Hepatic stellate cell (primary cell): ENCODE results near the gene OR9I1.

Source experiments
- DNase-seq: peaks from one replicate; pipeline ENCODE4 v3.0.0; 2011; ENCODE audit warnings: low spot score

Gene OR9I1, protein sequence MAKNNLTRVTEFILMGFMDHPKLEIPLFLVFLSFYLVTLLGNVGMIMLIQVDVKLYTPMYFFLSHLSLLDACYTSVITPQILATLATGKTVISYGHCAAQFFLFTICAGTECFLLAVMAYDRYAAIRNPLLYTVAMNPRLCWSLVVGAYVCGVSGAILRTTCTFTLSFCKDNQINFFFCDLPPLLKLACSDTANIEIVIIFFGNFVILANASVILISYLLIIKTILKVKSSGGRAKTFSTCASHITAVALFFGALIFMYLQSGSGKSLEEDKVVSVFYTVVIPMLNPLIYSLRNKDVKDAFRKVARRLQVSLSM

DNA sequence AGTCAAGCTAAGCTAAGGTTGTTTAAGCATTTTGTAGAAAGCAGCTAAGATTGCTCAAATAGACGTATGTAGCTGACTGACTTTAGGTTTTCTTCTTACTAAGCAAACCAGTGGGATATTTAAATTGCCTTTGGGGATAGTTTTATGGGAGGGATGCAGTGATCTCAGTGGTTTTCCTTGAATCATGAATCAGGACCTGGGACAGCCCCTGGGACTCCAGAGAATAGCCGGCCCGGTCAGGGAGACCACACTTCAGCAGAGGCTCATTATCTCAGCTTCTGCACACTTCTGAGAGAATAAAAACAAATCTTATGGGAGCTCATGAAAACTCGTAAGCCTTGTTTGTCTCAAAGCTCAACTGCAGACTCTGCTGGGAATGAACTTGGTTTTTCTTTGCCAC, at the start of gene OR9I1:
OR9I1 (minus strand) TSS at position 62 of the 400 bp plus-strand sequence. CDS start 6,086 bp downstream, outside the sequence.
- DNase-seq, result no peak

DNA sequence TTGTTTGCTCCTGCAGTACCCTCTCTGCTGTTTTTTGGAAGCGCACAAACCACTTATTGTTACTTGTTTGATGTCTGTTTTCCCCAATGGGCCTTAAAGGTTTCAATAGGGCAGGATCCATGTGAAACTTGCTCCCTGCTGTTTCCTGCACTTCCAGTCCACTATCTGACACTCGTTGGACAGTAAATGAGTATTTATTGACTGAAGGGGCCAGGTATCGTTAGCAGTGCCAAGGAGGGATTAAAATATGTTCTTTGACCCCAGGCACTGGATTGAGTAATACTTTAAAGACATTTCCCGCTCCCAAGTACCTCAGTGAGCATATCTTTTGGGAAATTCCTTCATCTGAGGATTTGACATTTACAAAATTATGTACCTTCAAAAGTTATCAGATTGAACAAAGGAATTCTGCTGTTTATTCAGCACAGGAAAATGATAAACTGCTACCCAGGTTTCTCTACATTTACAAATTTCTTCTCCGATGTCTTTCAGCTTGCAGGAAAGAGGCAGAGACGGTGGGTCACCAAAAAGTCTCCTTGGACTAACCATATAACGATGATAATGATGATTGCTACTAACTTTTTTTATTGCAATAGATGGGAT, 40.3 kb upstream of the OR9I1 start:
- DNase-seq, result no peak

DNA sequence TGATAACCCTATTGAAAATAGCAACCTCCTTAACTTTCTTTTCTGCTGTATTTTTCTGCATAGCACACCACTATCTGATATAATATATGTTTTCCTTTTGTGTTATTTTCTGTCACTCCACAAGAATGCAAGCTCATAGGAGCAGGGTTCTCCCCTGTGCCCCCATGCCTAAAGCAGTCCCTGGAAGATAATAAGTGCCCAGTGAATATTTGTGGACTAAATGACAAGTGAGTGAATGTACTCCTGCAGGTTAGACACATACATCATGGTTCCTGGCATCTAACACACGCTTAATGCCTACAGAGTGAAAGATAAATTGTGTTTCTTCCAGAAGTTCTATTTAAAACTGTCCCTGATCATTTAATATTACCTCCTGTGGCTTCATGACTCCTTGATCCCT, 39.7 kb upstream of the OR9I1 start:
- no peak for DNase-seq

DNA sequence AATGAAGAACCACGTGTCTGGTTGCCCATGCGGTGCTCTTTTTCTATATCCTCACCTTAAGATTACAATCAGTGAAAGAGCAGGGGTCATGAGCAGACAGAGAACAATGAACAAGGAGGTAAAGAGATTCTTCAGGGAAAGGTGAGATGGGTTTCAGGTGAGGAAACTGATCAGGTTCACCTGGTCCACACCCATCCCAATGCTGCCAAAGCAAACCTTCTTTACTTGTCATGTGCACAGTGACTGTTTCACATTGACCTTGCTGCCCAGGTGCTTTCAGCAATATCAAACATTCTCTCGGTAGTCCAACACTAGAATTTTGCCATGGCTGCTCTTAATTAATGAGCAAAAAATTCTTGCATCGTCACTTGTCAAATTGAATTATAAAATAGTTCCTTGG, 39.1 kb upstream of the OR9I1 start:
- no peak for DNase-seq

DNA sequence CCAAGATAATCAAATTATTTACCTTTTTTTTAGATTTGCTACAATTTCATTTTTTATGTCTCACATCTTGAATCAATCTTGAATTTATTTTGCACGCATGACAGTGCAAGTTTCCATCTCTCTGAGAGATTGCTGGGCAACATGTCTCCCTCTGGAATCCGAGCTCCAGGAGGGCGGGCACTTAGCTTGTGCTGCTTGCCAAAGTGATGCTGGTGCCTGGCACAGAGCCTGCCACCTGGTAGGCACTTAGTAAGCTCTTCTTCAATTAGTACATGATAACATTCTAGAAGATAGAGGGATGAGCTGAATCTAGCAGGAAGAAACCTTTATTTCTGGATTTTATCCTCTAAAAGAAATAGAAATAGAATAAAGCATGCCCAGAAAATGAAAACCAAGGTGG, 27.5 kb upstream of the OR9I1 start:
- DNase-seq, result no peak

DNA sequence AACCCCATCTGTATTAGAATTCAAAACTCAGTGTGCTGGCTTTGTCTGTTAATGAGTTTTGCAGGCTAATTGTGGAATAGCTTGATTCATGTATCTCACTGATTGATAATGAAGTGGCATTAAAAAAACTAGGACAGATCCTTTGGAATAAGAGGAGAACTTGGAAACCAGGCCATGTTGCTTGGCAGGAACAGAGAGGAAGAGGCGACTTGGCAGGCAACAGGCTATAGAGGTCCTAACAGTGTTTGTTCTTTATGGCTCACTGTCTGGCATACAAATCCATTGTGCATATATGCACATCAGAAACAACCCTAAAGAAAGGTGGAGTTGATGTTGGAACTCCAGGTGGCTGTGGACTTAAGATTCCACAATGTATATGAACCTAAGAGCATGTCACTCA, 17.4 kb upstream of the OR9I1 start:
- no peak for DNase-seq

DNA sequence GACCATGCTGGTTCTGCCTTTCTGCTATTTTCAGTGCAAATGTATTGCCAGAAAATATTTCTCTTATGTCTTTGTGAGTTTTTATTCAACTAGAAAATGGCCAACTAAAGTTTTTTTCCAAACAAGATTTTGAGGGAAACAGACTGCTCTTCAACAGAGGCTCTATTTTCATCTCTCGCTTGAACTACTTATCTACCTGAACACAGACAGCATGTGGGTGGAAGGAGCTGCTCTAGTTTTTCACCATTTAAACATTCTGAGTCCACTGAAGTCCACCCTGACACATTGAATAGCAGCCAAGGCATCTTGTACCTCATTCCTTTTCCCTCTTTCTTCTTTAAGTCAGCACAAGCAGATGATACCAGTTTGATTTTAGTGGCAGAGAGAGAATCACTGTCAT, 9.8 kb upstream of the OR9I1 start:
- DNase-seq, result no peak

DNA sequence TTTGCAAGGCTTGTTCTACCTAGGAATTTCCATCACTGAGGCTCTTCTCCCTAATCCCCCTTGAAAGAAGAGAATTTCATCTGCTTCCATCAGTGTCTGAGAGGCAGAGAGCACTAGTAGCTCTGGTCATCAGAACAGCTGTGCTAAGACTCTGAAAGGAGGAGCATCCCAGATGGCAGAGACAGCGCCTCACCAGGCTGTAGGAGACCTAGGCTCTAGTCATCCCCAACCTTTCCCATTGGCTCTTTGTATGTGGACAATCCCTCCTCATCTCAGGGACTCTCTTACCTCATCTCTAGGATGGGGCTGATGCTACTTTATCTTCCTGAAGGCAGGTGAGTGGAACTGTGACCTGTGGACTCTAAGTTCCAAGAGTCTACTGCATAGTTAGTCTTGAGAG, 8.8 kb upstream of the OR9I1 start:
- DNase-seq, result no peak

DNA sequence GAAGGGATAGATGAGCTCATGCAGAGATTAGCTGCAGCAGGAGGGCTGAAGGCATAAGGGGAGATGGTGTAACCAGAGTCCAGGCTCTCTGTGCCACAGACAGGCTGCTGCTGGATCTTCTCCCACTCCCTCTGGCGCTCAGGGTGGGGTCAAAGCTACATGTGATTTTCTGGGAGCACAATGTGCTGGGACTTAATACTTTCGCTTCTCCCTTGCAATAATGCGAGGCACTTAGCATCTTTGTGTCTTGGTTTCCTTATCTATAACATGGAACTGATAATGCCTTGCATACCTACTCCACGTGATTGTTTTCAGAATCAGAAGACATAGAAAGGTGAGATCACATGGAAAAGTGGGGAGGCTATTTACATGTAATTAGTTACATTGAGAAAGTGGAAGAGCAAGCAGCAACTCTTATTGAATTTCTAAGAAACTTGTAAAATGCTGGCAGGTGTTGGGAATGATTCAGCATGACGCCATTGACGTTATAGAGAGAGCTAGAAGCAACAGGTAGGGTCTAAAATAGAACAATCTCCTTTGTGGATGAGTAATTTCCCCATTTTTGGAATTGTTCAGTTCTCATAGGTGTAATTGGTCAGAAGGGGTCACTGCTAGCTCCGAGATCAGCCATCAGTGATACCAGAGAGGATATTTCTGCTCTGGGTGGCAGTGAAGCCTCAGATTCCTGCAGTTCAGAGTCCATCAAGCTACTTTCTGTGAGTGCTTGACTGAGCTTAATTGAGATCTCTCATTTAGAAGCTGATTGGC, 8.2 kb upstream of the OR9I1 start:
- DNase-seq, result no peak

DNA sequence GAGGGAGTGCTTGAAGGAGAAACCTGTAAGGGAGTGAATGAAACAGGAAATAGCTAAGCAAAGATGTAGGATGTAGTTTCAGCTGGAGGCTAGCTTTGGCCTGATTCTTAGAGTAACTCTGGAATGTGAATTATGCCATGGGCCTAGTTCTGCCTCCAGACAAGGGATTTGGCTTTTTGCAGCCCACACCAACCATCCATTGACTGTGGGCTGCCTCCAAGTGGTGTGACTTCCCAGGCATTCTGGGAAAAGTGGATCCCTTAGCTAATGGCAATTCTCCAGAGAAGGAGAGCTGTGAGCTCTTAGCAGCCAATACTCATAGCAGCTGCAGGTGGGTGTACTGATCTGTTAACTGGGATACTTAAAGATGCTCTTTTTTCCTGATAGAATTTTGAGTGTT, 2.0 kb upstream of the OR9I1 start:
- DNase-seq, result no peak

DNA sequence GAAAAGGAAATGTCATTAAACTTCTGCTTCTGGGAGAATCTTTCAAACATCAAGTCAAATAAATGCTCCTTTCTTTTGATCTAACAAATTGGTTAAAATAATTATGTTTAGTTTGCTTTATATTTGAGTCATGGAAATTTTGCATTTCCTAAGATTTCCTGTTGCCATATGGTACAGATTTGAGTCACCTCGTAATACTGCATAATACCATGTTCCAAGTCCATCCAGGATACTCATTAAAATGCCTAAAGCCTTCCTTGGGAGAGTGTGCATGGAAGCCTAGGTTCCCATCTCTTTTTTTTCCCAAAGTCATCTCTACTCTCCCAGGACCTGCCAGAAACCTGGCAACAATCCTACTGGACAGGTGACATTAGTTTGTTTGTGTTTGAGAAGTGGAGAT, 4.2 kb downstream of the OR9I1 start:
- DNase-seq, result no peak

DNA sequence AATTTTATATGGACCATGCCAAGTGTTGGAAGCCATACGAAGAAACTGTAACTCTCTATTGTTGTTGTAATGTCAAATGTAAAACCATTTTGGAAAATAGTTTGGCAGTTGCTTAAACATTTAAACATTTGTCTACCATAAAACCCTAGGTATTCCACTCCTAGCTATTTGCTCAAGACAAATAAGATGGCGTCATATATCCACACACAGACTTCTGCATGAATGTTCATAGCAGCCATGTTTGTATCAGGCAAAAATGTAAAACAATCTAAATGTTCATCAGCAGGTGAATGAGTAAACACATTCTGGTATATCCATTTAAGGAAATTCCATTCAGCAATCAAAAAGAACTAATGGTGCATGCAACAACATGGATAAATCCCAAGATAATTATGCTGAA, 27.9 kb downstream of the OR9I1 start:
- DNase-seq, result no peak

DNA sequence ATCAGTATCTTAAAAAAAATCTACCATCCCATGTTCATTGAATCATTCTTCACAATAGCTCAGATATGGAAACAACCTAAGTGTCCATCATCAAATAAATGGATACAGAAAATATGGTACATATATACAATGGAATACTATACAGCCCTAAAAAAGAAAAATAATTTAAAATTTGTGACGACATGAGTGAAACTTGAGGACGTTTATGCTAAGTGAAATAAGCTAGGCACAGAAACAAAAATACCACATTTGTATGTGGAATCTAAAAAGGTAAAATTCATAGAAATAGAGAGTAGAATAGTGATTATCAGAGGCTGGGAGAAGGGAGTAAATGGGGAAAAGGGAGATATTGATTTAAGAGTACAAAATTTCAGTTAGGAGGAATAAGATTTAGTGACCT, 38.8 kb downstream of the OR9I1 start:
- DNase-seq, result no peak

DNA sequence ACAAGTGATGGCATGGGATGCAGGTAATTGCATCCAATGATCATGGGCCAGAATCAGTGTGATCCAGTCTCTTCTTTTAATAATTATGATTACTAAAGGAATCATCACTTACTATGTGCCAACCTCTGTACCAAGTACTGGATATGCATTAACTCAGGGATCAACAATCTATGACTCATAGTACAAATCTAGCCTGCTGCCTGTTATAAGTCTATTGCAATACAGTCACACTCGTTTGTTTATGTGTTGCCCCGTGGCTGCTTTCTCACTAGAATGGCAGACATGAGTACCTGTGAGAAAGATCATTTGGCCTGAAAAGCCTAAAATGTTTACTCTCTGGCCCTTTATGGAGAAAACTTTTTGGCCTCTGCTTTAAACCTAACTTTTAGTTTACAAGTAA, 49.5 kb downstream of the OR9I1 start:
- no peak for DNase-seq

DNA sequence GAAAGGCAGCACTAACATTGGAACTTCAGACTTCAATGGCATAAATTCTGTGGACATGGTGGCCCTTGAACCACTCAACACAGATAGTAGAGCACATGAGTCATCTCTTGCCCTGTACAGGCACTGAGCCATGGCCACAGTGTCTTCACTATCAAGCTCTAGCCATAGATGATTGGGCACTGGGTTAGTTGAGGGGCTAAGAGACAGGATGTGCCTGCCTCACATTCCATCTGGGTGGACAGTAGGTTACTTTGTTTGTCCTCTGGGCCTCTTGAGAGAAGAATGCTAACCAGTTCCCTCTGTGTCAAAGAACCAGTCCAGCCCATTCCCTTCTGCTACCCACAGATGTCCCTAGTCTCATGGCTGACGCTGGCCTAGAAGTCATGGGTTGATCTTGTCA, 54.7 kb downstream of the OR9I1 start:
- no peak for DNase-seq

DNA sequence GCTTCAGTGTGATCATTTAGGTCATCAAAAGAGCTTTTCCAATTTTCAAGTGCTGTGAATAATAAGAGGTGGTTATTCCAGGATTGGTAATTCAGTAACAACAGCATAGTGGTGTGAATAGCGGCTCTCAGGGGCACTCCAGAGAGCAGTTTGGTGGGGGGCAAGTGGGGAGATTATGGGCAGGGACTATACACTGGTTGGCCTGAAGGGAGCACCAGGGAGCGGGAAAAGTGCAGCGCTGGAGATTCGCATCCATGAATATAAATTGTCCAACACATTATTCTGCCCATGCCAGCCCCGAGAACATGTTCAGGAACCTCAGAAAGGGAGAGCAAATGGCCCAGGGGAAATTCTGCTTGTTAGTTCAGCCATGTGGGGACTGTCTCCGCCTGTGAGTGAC, 56.7 kb downstream of the OR9I1 start:
- DNase-seq, result no peak

DNA sequence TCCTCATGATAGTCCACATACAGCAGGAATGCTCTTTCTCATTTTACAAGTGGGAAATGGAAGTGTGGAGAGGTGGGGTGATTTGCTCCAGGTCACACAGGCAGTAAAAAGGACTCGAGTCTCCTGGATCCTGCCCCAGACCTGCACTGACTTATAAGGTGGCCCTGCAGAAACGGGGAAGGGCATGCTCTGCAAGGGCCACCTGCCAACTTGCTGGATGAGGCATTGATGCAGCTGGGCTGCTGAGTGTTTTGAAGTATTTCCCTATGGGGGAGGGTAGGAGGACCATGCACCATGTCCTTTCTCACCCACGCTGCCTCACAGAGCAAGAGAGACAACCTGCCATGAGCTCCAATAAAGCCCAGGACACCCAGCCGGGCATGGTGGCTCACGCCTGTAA, 57.6 kb downstream of the OR9I1 start:
- no peak for DNase-seq
